Measurements from ENCODE around the gene ZNF205.
"Not testable (repeated sequence)": the region's sequence is repeated elsewhere in the genome, so short reads cannot be mapped to it uniquely, and the experiment has no call there.

ZNF205 gene

DNA sequence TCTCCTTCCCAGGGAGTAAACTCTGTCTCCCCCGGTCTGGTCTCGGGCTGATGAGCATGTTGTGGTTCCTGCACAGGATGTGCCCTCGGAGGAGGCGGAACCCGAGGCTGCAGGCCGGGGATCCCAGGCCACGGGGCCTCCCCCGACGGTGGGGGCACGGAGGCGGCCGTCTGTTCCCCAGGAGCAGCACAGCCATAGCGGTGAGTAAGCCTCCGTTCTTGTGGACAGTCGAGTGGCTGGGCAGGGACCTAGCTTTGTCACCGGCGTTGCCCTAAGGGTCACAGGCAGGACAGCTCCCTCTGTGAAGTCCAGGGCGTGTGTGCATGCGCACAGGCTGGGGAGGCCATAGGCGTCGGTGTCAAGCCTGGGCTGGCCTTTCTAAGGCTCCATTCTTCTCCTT, 26.0 kb downstream of the ZNF205 start:
- TF ChIP-seq, protein P1, sequence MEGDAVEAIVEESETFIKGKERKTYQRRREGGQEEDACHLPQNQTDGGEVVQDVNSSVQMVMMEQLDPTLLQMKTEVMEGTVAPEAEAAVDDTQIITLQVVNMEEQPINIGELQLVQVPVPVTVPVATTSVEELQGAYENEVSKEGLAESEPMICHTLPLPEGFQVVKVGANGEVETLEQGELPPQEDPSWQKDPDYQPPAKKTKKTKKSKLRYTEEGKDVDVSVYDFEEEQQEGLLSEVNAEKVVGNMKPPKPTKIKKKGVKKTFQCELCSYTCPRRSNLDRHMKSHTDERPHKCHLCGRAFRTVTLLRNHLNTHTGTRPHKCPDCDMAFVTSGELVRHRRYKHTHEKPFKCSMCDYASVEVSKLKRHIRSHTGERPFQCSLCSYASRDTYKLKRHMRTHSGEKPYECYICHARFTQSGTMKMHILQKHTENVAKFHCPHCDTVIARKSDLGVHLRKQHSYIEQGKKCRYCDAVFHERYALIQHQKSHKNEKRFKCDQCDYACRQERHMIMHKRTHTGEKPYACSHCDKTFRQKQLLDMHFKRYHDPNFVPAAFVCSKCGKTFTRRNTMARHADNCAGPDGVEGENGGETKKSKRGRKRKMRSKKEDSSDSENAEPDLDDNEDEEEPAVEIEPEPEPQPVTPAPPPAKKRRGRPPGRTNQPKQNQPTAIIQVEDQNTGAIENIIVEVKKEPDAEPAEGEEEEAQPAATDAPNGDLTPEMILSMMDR (IDR thresholded peaks at IDR 0.05; ENCODE audit: low read length, missing control alignments), result no peak
- no peak overlapping the region for H3K4me3 ChIP-seq (replicated peaks; ENCODE audit: low read depth, low read length)
- no peak for DNase-seq (ENCODE audit: low read depth)

DNA sequence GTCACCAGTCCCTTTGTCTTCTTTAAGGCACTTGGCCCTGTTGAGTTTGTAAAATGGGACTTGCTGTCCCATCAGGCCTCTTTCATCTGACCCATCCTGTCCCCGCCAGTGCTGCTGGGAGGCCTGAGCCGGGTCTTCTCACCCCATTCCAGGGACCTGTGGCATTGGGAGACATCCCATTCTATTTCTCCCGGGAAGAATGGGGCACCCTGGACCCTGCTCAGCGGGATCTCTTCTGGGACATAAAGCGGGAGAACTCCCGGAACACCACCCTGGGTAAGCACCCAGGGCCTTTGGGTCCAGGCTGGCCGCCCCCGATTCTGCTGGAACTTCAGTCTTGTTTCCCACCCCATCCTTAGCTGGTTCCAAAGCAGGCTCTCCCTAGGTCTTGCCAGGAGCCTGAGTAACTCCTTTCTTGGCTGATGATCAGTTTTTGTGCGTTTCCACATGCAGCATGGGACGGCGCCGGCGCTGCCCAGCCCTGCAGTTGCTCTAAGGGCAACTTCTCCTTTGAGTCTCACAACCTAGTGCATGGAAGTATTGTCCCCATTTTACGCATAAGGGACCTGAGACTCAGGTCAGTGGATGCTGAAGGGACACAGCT, 26.5 kb downstream of the ZNF205 start:
- DNase-seq (ENCODE audit: low read depth), result no peak
- TF ChIP-seq, protein P1 (IDR thresholded peaks at IDR 0.05; ENCODE audit: low read length, missing control alignments), result no peak
- no peak overlapping the region for H3K4me3 ChIP-seq (replicated peaks; ENCODE audit: low read depth, low read length)

DNA sequence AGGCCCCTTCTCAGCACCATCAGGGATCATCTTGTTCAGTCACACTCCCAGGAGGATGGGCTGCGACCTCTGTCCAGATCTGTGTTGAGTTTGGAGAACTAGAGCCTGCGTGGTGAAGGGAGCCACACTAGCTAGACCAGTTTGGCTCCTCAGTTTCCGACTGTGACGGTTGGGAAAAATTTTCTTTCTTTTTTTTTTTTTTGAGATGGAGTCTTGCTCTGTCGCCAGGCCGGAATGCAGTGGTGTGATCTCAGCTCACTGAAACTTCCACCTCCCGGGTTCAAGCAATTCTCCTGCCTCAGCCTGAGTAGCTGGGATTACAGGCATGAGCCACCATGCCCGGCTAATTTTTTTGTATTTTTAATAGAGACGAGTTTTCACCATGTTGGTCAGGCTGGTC, 27.2 kb downstream of the ZNF205 start:
- H3K4me3 ChIP-seq (replicated peaks; ENCODE audit: low read depth, low read length); DNase-seq (ENCODE audit: low read depth): not testable (repeated sequence)

DNA sequence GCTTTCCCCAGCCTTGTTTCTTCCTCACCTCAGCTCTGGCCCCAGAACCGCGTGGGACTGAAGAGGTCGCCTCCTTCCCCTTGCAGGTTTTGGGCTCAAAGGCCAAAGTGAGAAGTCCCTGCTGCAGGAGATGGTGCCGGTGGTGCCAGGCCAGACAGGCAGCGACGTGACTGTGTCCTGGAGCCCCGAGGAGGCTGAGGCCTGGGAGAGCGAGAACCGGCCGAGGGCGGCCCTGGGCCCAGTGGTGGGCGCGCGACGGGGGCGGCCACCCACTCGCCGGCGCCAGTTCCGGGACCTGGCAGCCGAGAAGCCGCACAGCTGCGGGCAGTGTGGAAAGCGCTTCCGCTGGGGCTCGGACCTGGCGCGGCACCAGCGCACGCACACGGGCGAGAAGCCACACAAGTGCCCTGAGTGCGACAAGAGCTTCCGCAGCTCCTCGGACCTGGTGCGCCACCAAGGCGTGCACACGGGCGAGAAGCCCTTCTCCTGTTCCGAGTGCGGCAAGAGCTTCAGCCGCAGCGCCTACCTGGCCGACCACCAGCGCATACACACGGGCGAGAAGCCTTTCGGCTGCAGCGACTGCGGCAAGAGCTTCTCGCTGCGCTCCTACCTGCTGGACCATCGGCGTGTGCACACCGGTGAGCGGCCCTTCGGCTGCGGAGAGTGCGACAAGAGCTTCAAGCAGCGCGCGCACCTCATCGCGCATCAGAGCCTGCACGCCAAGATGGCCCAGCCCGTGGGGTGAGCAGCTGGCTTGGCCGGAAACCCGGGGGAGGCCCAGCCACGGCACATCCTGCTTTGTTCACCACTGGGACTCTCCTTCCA, 28.4 kb downstream of the ZNF205 start:
- TF ChIP-seq, protein P1 (IDR thresholded peaks at IDR 0.05; ENCODE audit: low read length, missing control alignments), result no peak
- H3K4me3 ChIP-seq (replicated peaks; ENCODE audit: low read depth, low read length), result no peak overlapping the region
- no peak for DNase-seq (ENCODE audit: low read depth)

DNA sequence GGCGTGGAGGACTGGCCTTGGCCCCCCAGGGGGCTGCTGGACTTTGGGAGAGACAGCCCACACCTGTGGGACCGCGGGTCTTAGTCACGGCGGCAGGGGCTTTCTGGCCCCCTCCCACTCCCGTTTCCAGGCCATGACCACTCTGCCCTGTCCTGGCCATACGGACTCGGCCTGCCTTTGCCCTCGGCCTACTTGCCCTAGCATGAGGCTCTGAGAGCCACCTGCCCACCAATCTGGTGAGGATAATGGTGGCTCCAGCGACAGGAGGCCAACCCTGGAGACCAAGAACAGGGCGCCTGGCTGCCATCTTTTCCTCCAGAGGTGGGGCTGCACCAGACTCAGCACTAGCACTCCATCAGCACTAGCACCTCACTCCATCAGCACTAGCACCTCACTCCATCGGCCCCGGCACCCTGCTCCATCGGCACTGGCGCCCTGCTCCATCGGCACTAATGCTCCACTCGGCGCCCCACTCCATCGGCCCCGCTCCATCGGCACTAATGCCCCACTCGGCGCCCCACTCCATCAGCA, 29.5 kb downstream of the ZNF205 start:
- DNase-seq (ENCODE audit: low read depth), result no peak
- TF ChIP-seq, protein P1 (IDR thresholded peaks at IDR 0.05; ENCODE audit: low read length, missing control alignments), result no peak
- no peak overlapping the region for H3K4me3 ChIP-seq (replicated peaks; ENCODE audit: low read depth, low read length)

DNA sequence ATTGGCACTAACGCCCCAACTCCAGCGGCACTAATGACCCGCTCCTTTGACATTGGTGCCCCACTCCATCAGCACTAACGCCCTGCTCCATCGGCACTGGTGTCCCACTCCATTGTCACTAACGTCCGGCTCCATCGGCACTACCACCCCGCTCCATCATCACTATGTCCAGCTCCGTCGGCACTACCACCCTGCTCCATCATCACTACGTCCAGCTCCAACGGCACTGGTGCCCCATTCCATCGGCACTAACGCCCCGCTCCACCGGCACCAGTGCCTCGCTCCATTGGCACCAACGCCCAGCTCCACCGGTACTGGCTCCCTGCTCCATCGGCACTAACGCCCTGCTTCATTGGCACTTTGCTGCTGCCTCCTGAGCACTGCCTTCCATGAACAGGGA, 29.9 kb downstream of the ZNF205 start:
- TF ChIP-seq, protein P1 (IDR thresholded peaks at IDR 0.05; ENCODE audit: low read length, missing control alignments), result no peak
- H3K4me3 ChIP-seq (replicated peaks; ENCODE audit: low read depth, low read length), result no peak overlapping the region
- no peak for DNase-seq (ENCODE audit: low read depth)

DNA sequence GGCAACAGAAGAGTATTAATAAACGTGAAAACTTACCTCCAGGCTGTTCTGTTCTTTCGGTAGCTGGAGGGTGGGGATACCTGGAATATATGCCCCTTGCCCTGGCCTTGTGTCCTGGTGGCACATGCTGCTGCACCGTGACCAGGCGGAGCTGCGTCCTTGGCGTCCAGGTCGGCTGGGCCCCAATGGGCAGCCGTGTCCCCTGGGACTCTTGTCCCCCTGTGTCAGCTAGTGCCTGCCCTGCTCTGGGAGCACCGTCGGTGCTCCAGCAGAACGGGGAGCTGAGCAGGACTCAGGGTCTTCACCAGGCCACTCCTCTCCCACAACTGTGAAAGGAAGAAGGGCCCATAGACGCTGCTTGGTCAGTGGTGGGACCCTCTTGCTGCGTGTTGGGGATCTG, 30.4 kb downstream of the ZNF205 start:
- no peak for DNase-seq (ENCODE audit: low read depth)
- H3K4me3 ChIP-seq (replicated peaks; ENCODE audit: low read depth, low read length), result no peak overlapping the region
- TF ChIP-seq, protein P1 (IDR thresholded peaks at IDR 0.05; ENCODE audit: low read length, missing control alignments), result no peak

Data from fibroblast of pulmonary artery (primary cell).